ENCODE results near the gene ZNF124.

The ZNF124 gene

DNA sequence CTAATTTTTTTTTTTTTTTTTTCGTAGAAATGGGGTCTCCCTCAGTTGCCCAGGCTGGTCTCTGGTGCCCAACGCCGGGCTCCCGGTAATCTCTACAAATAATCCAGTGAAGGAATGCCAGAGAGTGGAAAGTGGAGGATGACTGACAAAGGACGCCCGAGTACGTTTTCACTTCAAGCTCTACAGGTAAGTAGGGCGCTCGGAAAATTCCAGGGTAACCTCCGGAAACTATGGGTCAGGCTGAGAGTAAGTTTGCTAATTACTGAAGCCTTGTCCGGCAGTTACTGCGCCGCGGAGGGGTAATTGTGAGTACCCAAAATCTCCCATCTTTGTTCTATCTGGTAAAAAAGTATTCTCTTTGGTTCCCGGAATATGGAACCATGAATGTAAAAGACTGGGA lies 65.9 kb downstream of the ZNF124 start:
- no peak for TF ChIP-seq CTCF (IDR thresholded peaks at IDR 0.05; ENCODE audit: low read depth, low read length, missing control alignments)
- H3K4me3 ChIP-seq (replicated peaks; ENCODE audit: low read depth, low read length) = no peak overlapping the region
- DNase-seq (ENCODE audit: extremely low read depth, low read depth) = no peak
